ENCODE results near the gene CTDSPL.

The CTDSPL gene

GRCh38 chr3:37890522-37890921 lies 28.8 kb downstream of the CTDSPL start:
- FAIRE-seq (no peak), DNase-seq (ENCODE audit: low spot score) (no peak)

- FAIRE-seq, result no peak
- DNase-seq (ENCODE audit: low spot score), result no peak
Measured at GRCh38 chr3:37891227-37891626, 29.5 kb downstream of the CTDSPL start.

GRCh38 chr3:37892927-37893600 lies 31.4 kb downstream of the CTDSPL start:
- no peak for DNase-seq (ENCODE audit: low spot score)
- no peak for FAIRE-seq

- FAIRE-seq (no peak), DNase-seq (ENCODE audit: low spot score) (no peak)
Measured at GRCh38 chr3:37896827-37897226, 35.1 kb downstream of the CTDSPL start.

- DNase-seq (ENCODE audit: low spot score) (no peak), FAIRE-seq (no peak)
Measured at GRCh38 chr3:37897763-37898162, 36.1 kb downstream of the CTDSPL start.

GRCh38 chr3:37898424-37898823 lies 36.7 kb downstream of the CTDSPL start:
- no peak for FAIRE-seq

GRCh38 chr3:37899101-37899707 lies 37.5 kb downstream of the CTDSPL start:
- DNase-seq (ENCODE audit: low spot score), result no peak
- FAIRE-seq, result no peak

More at GRCh38 chr3:37898424-37898823, 36.7 kb downstream of the CTDSPL start:
- DNase-seq (ENCODE audit: low spot score), result no peak

- FAIRE-seq (no peak), DNase-seq (ENCODE audit: low spot score) (no peak)
Measured at GRCh38 chr3:37899711-37900306, 38.1 kb downstream of the CTDSPL start.

GRCh38 chr3:37901721-37902120 lies 40.0 kb downstream of the CTDSPL start:
- FAIRE-seq, result no peak
- DNase-seq (ENCODE audit: low spot score), result no peak

GRCh38 chr3:37902674-37903073 lies 41.0 kb downstream of the CTDSPL start:
- FAIRE-seq (no peak), DNase-seq (ENCODE audit: low spot score) (no peak)

GRCh38 chr3:37903320-37903719 lies 41.6 kb downstream of the CTDSPL start:
- FAIRE-seq (no peak), DNase-seq (ENCODE audit: low spot score) (no peak)

GRCh38 chr3:37903734-37904133 lies 42.1 kb downstream of the CTDSPL start:
- no peak for DNase-seq (ENCODE audit: low spot score)
- FAIRE-seq, result no peak

- DNase-seq (ENCODE audit: low spot score), result no peak
- no peak for FAIRE-seq
Measured at GRCh38 chr3:37904601-37905000, 42.9 kb downstream of the CTDSPL start.

- DNase-seq (ENCODE audit: low spot score), result no peak
- no peak for FAIRE-seq
Measured at GRCh38 chr3:37905346-37905745, 43.7 kb downstream of the CTDSPL start.

GRCh38 chr3:37905987-37906674 lies 44.5 kb downstream of the CTDSPL start:
- no peak for FAIRE-seq

GRCh38 chr3:37906734-37907282 lies 45.1 kb downstream of the CTDSPL start:
- no peak for DNase-seq (ENCODE audit: low spot score)
- FAIRE-seq, result no peak

More at GRCh38 chr3:37905987-37906674, 44.5 kb downstream of the CTDSPL start:
- no peak for DNase-seq (ENCODE audit: low spot score)

- FAIRE-seq (no peak), DNase-seq (ENCODE audit: low spot score) (no peak)
Measured at GRCh38 chr3:37907371-37907770, 45.7 kb downstream of the CTDSPL start.

- peak; percentile 54 for DNase-seq (ENCODE audit: low spot score)
- FAIRE-seq, result no peak
Measured at GRCh38 chr3:37907906-37908305, 46.2 kb downstream of the CTDSPL start.

- DNase-seq (ENCODE audit: low spot score) (peak; percentile 50), FAIRE-seq (no peak)
Measured at GRCh38 chr3:37909067-37909911, 47.6 kb downstream of the CTDSPL start.

GRCh38 chr3:37910671-37911400 lies 49.2 kb downstream of the CTDSPL start:
- DNase-seq (ENCODE audit: low spot score), result no peak
- no peak for FAIRE-seq

All from urothelium cell line (cell line).